NCI-H2107 treated with DMSO at 0.1 percent for 48 hours (cell line): Measurements from ENCODE around the gene PER2.

Source experiments
- DNase-seq: peaks from one replicate; lab custom pipeline; 2025; ENCODE audit not compliant: unreplicated experiment; lab: John Stamatoyannopoulos, UW

The PER2 gene

DNA sequence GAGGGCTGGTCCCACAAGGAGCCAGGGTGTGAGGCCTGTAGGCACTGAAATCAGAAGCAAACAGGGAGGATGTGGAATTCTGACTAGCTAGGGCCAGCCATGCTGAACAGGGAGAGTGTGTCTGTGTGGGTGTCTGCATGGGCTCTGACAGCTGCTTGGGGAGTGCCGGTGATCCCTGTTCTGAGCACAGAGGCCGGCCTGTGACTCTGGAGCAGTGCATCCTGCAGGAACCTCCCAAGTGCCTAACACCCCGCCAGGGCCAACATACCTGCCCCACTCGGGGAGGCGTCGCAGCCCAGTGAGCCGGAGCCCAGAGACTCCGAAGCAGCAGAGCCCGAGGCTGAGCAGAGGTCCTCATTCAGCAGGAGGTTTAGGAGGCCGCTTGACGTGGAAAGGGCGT lies 37.1 kb downstream of the PER2 start:
- DNase-seq, result no peak

DNA sequence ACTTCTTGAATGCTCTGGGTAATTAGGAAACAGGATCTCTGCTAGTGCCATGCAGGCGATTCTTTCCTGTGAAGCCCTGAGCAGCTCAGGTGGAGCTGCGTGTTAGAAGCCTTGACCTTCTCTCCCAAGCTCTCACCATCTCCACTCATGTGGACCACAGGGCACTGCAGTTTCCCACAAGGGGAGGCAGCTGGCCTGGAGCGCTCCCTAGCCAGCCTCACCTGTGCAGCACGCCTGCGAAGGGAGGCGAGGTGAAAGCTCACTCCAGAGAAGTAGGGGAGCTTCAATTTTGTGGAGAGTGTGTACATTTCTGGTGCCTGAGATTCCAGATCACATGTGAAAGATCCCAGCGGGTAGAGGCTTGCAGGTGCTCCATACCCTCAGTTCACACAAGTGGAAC lies 37.5 kb downstream of the PER2 start:
- peak; percentile 67 for DNase-seq

DNA sequence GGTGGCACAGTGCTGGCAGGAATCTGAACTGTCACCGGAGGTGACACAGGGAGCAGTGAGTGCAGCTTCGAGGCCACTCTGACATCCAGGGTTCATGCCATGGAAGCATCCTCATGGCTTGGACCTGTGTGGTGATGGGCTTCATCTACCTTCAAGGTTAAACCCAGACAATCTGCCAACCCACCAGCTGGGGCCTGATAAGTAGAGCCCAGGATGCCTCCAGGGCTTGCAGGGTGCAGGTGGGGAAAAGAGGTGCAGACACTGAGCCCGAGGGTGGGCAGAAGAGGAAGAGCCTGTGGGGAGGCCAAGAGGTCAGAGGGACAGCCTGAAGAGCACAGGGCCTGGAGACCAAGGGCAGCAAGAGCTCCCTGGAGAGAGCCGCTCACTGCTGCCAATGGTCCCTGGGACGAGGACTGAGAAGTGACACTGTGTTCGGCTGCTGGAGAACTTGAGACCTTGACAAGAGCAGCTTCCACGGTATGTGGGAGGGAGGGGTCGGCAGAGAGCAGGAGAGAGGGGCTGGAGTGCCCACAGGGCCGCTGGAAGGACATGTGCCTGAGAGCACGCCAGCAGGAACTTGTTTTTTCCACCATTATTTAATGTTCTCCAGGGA lies 40.5 kb downstream of the PER2 start:
- no peak for DNase-seq

DNA sequence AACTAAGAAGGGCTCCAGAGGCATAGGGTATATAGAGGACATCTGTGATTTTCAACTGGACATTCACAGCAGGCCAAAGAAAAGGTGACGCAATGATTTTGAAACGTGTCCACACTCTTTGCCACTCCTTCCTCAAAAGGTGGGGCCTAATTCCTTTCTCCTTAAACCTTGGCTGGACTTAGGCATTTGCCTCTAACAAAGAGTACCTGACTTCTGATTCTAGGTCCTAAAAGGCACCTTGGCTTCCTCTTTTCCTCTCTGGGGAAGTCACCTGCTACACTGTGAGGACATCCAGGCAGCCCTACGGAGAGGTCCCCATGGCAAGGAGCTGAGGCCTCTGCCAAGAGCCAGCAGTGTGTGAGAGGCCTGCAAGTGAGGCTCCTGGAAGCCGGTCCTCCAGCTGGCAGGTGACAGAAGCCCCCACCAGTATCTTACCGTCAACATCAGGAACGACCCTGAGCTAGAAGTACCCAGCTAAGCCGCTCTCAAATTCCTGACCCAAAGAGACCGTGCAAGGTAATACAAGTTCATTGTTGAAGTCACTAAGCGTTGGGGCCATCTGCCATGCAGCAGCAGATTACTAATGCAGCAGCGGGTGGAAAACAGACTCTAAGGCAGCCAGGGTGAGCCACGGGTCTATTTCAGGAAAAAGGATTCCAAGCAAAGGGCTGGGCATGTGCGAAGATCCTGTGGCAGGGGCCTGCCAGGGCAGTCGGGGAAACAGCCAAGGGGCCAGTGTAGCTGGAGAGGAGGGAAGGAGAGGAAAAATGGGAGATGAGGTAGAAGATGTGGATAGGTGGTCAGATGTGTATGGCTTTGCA lies 41.2 kb downstream of the PER2 start:
- no peak for DNase-seq

DNA sequence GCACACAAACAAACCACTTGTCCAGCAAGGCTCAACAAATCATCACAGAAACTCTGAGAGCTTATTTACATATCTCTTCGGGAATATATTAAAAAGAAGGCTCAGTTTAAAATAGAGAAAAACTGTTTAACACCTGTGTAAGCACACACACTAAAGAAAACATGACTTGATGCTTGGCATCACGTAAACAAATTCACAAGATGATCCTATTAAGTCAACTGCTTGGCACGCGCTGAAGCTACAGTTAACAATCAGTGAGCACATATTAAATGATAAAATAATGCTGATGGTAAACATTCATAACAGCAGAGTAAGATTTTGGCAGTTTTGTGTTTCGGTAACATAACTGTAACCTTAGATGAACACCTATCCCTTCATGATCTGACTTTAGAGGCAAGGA lies 44.3 kb downstream of the PER2 start:
- no peak for DNase-seq

DNA sequence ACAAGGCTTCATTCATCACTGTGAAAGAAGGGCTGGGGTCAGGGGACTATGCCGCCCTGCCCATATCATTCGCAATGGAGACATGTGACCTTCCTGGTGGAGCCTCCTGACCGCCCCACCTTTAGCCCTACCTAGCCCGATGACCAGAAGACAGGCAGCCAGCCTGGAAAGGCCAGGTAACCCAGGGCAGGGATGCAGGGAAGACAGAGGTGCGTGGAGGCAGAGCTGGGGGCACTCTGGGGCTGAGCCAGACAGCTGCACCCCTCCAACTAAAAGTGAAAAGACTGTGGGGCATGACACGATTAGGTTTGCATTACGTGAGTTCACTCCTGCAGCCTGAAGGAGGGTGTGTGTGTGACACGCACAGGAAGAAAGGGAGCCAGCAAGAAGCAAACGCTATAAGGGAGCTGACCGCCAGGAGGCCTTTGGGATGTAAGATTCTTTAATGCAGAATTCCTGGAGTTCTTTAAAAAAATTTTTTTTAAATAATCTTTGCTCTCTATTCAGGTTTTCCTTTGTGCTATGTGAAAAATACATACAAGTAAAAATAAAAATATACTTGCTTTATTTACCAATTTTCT lies 44.8 kb downstream of the PER2 start:
- peak; percentile 26 for DNase-seq

DNA sequence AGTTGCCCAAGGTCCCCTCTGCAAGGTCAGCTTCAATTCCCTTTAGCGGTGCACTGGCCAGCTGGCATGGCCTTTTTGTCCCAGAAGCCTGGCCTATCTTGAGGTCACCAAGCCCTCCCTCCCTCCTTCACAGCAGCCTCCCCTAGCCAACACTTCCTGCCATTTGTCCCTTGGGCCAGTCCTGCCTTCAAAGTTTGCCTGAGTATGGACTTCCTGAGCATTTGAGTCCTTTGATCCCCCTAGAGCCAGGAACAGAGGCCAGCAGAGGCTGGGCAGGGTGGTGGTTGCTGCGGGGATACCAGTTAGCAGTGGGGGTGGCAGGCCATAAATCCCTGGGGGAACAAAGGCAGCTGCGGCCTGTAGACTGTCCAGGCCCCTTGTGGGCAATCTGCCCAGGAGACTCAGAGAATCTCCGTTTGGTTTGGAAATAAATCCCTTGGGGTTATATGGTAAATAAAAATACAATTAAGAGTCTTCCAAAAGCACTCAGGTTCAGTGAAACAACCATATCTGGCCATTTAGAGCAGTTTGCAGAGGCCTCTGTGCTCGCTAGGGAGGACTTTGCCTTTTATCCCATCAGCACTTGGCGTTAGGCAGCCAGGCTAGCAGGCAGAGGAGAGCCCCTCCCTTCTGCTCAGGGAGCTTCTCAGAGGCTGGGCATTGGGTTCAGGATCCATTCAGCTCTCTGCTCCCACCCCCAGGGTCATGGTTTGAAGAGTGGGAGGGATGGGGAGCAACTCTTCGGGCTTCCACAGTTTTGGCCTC lies 45.5 kb downstream of the PER2 start:
- peak; percentile 71 for DNase-seq

DNA sequence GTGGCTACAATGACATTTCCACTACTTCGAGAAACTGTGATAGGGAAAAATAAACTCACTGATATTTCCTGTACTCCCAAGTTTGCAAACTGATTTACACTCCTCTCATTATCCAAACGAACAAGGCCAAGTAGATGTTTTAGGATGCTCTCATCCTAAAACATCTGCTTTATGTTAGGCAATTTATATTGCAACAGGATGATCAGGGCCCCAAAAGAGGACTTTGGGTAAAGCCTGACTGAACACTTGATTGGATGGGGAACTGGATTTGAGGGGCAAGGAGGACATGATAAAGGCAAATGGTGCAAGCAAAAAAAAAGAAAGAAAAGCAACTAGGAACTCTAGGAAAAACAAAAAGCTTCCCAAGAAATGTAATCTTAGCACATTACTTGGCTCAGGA lies 46.4 kb downstream of the PER2 start:
- DNase-seq, result no peak

DNA sequence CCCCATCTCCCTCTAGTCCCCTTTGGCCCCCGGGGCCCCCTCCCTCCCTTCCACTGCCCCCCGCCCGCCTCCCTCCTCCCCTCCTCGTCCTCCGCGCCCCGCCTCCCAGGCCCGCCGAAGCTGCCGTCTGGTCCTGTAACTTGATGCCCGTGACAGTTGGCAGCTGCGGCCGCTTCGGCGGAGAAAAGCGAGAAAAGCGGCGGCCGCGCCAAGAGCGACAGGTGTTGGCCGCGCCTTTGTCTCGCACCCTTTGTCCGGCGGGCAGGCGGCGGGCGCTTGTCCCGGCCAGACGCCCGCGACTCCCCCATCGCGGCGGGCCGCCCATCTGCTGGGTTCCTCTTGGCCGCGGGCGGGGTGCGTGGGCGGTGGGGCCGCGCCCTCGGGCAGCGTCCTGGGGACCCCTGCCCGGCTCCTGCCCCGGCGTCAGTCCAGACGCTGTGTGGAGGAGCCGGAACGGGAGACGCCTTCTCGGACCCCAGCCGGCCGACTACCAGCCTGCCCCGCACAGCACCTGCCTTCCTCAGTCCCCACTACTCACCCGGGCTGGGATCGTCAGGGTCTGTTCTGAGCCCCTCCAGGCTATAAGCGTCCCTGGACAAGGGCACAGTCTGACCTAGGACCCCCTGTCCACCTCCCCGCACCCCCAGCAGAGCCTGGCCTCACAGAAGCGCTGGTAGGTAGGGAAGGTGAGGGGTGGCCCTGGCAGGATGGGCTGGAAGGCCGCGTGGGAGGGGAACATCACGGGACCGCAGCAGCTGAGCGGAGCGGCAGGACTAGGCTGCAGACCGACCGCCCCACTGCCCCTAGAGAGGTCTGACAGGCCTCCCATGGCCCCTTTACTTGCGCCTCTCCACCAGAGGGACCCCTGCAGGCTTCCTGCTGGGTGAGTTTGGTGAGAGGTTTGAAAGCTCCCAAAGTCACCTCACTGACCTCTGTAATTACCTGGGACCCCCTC lies 47.4 kb downstream of the PER2 start:
- peak; percentile 79 for DNase-seq

DNA sequence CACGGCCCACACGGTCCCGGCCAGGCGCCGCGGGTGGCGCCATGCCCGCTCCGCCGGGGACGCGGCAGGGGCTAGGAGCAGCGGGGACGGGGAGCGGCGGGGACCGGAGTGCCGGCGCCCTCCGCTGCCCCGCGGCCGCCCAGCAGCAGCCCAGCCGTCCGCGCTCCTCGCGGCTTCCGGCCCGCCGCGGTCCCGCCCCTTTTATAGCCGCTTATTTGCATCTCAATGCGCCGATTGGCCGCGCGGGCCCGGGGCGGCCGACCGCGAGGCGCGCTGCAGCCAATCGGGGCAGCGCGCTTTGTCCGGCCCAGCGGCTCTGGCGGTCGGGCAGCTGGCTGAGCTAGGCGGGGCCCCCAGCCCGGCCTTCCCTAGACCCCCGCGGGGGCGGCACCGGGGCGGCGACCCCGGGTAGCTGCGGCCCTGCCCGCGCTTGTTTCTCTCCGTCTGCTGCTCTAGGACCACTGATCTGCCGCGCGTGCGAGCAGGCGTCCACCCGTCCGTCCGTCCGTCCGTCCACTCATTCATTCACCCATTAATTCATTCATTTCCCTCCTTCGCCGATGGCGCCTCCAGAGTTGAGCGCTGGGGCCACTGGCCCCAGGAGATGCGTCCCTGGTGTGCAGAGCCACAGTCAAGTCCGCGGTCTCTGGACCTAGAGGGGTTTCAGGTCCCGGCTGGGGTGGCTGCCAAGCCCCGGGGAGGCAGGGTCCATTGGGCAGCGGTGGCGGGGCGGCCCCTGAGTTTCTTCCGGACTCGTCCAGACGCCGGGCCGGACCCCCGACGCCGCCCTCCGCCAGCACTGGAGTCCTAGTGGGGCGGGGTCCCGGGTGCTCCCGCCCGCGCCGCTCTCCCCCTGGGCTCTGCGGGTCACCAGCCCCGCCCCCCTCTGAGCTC lies 48.3 kb downstream of the PER2 start, which contains the start of gene HES6:
Gene HES6 (minus strand): TSS at position 176 of the 894 bp plus-strand sequence. CDS start 133 bp downstream, at position 43.
- peak; percentile 67 for DNase-seq

DNA sequence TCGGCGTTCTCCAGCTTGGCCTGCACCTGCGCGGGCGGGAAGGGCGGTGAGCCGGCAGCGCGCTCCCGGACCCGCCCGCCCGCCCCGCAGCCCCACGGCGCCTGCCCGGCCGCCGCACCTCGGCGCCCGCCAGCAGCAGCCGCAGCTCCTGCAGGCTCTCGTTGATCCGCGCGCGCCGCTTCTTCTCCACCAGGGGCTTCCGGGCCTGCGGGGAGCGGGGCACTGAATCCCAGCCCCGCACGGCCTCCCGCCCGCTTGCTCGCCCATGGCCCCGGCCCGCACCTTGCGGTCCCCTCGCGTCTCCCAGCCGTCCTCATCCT lies 48.9 kb downstream of the PER2 start:
- DNase-seq, result no peak

DNA sequence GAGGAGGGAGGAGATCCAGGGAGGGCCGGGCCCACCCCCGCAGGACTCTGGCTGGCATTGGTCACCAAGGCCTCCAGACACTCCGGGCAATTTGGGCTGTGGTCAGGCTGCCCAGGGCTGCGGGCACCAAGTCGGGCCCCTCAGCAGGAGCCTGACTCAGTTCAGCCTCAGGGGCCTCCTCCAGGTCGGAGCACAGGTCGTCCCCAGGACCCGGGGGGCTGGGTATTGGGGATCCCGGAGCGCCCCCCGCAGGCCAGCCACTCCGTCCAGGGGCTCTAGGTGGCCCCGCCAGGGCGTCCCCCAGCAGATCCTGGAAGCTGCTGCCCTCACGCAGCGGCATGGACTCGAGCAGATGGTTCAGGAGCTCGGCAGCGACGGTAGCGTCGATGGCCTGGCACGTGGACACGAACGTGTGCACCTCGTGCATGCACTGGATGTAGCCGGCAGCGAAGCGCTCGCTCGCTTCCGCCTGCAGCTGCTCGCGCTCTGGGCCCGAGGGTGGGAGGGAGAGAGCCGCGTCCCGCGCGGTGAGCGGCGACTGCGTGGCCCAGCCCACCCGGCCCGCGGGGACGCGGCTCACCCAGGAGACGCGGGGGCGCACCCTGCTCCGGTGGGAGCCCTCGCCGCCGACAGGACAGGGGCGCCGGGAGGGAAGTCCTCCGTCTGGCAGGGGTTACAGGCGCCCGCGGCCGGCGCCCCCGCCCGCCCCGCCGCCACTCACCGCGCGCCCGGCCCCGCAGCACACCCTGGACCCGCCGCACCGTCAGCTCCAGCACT lies 49.5 kb downstream of the PER2 start:
- no peak for DNase-seq

DNA sequence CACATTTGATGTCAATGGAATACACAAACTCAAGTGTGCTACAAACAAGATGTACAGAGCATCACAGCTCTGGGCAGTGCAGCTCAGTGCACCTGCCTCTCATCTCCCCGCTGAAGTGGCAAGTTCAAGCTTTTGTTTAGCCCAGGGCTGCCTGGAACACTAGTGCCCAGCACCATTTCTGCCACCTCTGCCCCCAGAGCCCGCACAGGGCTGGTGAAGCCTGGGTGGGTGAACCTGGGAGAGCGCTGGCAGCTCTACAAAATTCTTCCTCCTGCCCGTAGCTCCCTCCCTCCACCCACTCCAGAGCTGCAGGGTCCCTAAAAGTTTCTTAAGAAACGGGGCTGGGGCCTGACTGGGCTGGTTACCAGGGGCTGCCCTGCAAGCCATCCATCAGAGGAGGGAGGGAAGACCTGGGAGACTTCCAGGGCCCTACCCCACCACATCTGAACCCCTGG lies 50.1 kb downstream of the PER2 start:
- no peak for DNase-seq

DNA sequence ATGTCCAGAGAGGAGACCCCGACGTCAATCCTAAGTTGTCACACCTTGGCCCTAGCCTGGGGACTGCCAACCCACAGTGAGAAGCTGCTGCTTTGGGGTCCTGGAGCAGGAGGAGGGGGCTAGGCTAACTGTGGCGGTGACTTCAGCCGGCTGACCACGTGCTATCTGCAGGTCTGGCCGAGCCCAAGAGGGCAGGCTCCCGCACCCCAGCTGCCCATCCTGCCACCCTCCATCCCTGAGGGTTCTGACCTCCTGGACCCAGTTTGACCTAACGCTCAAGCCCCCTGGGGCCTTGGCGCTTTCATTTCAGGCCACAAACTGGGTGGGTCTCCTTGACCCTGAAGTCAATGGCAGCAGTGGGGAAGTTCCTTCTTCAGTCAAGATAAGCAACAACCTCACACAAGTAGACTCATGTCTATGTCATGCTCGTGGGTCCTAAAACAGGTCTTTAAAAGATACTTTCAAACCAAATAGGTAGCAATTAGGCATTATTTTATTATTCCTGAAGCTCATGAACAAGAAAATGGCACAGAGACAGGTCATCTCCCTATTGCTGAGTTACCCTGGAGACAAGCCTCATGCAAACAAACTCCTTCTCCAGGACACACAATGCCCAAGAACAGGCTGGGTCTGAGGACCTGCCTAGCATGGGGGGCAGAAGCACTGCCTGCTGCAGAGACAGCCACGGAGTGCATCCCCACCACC lies 50.8 kb downstream of the PER2 start:
- DNase-seq, result no peak

DNA sequence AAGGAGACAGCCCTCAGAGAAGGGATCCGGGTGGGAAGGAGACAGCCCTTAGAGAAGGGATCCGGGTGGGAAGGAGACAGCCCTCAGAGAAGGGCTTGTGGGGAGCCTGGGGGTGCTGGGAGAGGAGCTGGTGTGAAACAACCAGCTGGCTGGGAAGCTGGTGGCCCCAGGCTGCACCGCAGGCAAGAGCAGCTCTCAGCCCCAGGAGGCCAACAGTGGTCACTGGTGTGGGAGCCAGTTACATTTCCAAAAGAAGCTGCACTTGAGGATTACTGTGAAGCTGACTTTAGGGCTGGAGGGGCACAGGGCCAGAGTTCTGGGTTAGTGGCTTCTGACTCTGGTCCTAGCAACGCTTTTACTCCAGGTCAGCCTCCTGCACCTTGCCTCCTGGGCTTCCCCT lies 51.8 kb downstream of the PER2 start:
- DNase-seq, result no peak

DNA sequence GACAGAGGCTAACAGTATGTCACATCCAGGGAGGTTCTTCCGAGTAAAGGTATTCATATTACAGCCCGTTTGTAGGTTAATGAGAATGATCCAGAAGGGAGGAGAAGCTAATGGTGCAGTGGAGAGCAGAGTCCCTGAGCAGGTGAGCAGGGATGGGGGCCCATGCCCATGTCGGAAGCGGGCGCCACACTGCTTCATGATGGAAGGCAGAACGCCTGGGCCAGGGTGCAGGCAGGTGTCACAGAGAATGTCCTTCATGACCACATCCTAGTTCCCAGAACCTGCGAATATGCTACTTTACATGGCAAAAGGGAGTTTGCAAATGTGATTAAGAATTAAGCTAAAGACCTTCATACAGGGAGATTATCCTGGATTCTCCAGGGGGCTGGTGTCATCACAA lies 52.6 kb downstream of the PER2 start:
- DNase-seq, result no peak

DNA sequence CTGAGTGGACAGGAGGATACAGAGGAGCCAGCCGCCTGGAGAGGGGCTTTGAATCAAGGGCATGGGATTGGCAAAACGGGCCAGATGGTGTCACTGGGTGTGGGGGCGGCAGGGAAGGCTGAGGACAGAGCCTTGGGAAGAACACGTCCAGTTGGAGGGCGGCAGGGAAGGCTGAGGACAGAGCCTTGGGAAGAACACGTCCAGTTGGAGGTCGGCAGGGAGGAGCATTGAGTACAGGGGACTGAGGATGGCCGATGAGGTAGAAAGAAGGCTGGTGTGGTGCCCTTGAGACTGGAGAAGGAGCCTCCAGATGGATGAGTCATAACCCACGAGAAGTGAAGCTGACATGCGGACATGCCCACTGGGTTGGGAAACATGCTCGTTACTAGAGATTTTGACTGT lies 53.1 kb downstream of the PER2 start:
- DNase-seq, result no peak

DNA sequence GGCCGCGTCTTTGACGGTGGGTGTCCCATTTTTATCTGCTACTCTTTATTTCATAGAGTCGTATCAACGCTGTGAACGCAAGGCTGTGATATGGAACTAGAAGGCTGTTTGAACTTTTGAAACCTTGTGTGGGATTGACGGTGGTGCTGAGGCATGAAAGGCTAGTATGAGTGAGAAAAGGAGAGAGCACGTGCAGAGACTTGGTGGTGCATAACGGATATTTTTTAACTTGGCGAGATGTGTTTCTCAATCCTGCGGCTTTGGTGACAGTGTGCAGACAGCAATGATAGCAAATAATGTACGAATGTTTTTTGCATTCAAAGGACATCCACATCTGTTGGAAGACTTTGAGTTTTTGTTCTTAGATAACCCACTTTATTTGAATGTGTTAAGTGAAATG lies 54.8 kb downstream of the PER2 start:
- DNase-seq, result no peak
